Caco-2 (cell line): ENCODE data around the gene AGBL2. TPM values are rescaled to one million over a fixed set of nuclear protein-coding genes. Genes with fewer than 3 reads are reported as not detected.

Experiments used
- BruUV-seq: library from RNA; stranded (reverse); fragments of 400-500 nt; replicated peaks from 2 replicates; lab custom pipeline; 2021; lab: Mats Ljungman, UMichigan
- CTCF ChIA-PET: fragments of 300-600 bp; sonication (Branson Sonifier 250); formaldehyde crosslinking; loops from one replicate; lab custom pipeline; 2022; ENCODE audit warnings: antibody characterized with exemption; lab: Charles Lee
- POLR2A ChIA-PET: fragments of 300-600 bp; sonication (Branson Sonifier 250); formaldehyde crosslinking; loops from one replicate; lab custom pipeline; 2022; ENCODE audit warnings: antibody characterized with exemption; lab: Charles Lee
- DNase-seq, 2 experiments: peaks; one replicate each; pipeline versions ENCODE4 v3.0.0 to v3.0.0-alpha.2; 2020 to 2022
- H3K27me3 ChIP-seq: replicated peaks from 2 replicates; pipeline ENCODE4 v1.6.0; 2011; ENCODE audit warnings: low read length; ENCODE audit not compliant: control insufficient read depth, insufficient read depth
- H3K36me3 ChIP-seq: 2 replicates; pipeline ENCODE4 v1.5.1; 2011; ENCODE audit warnings: low read length; ENCODE audit not compliant: control insufficient read depth, insufficient read depth
- H3K4me1 ChIP-seq: fragments of 250-450 bp; sonication (Bioruptor Pico); 2 replicates; pipeline ENCODE4 v1.5.1; 2020; ENCODE audit warnings: mild to moderate bottlenecking
- H3K4me3 ChIP-seq: 2 replicates; pipeline ENCODE4 v1.5.1; 2011; ENCODE audit warnings: low read depth, mild to moderate bottlenecking, control low read depth, low read length
- H3K9me3 ChIP-seq: fragments of 250-450 bp; sonication (Bioruptor Pico); 2 replicates; pipeline ENCODE4 v1.5.1; 2020; ENCODE audit warnings: mild to moderate bottlenecking, moderate library complexity
- H3K27ac Mint-ChIP-seq: one replicate; pipeline ENCODE4 v1.8.0; 2022; ENCODE audit warnings: mixed read lengths; ENCODE audit not compliant: unreplicated experiment
- H3K27me3 Mint-ChIP-seq: one replicate; pipeline ENCODE4 v1.8.0; 2022; ENCODE audit warnings: mixed read lengths; ENCODE audit not compliant: insufficient read depth, unreplicated experiment
- H3K36me3 Mint-ChIP-seq: one replicate; pipeline ENCODE4 v1.8.0; 2022; ENCODE audit warnings: mild to moderate bottlenecking, mixed read lengths; ENCODE audit not compliant: insufficient read depth, unreplicated experiment
- H3K4me1 Mint-ChIP-seq: one replicate; pipeline ENCODE4 v1.8.0; 2022; ENCODE audit warnings: low read depth, mixed read lengths; ENCODE audit not compliant: unreplicated experiment
- H3K4me3 Mint-ChIP-seq: one replicate; pipeline ENCODE4 v1.8.0; 2022; ENCODE audit warnings: mild to moderate bottlenecking, moderate library complexity, mixed read lengths; ENCODE audit not compliant: unreplicated experiment
- H3K9me3 Mint-ChIP-seq: one replicate; pipeline ENCODE4 v1.8.0; 2022; ENCODE audit warnings: mixed read lengths; ENCODE audit not compliant: unreplicated experiment
- intact Hi-C: fragments of 100-400 bp; cut with micrococcal nuclease; formaldehyde crosslinking; loops from one replicate; pipeline ENCODE4 v1.10.0; 2022; ENCODE audit not compliant: unreplicated experiment
- total RNA-seq: library from RNA; stranded (reverse); gene quantifications from 2 replicates; pipeline ENCODE4 v1.2.3, GENCODE V29; 2022
- TF ChIP-seq, protein P1 (sequence below), 2 experiments: fragments of 200-600 bp in 1 of 2; IDR thresholded peaks; 1 replicate in 1 of 2; 2 replicates in 1 of 2; pipeline versions ENCODE4 v1.5.1 to v1.8.0; 2011 to 2022; ENCODE audit warnings: antibody characterized with exemption in 1 of 2, control low read depth in 1 of 2, inconsistent platforms in 1 of 2, low read depth in 1 of 2, low read length in 1 of 2, mild to moderate bottlenecking in 1 of 2, moderate library complexity in 1 of 2; ENCODE audit not compliant: insufficient read depth in 1 of 2, severe bottlenecking in 1 of 2, unreplicated experiment in 1 of 2

AGBL2 gene
- total RNA-seq, 1 experiment from 2014 or later, result 2.9 TPM

GRCh38 chr11:47616726-47617416 is 98.3 kb downstream of the AGBL2 start:
- no peak overlapping the region for H3K4me3 ChIP-seq
- ChIA-PET CTCF (interaction anchor here (0.5 to 0.6 kb wide), 3 partner anchors 31 to 162 kb away, joined by 3 to 6 read pairs (median 3); no protein-coding TSS in a partner anchor), POLR2A (no interaction called here)
- DNase-seq, result peak in 1 of 2 experiments; percentile 57
- BruUV-seq, result no TSS peak
- Mint-ChIP-seq H3K4me3 (no peak overlapping the region), H3K27ac (no peak overlapping the region), H3K4me1 (no peaks in the 10 kb centered on the region), H3K27me3 (no peaks in the 10 kb centered on the region), H3K9me3 (no peaks in the 10 kb centered on the region), H3K36me3 (peaks cover 43% of the 10 kb centered on the region)
- no peaks in the 10 kb centered on the region for H3K4me1 ChIP-seq
- no peaks in the 10 kb centered on the region for H3K27me3 ChIP-seq
- 0 out of 2 replicates have a peak, but pooled peaks cover 1% of the 10 kb centered on the region for H3K36me3 ChIP-seq
- TF ChIP-seq, protein P1, sequence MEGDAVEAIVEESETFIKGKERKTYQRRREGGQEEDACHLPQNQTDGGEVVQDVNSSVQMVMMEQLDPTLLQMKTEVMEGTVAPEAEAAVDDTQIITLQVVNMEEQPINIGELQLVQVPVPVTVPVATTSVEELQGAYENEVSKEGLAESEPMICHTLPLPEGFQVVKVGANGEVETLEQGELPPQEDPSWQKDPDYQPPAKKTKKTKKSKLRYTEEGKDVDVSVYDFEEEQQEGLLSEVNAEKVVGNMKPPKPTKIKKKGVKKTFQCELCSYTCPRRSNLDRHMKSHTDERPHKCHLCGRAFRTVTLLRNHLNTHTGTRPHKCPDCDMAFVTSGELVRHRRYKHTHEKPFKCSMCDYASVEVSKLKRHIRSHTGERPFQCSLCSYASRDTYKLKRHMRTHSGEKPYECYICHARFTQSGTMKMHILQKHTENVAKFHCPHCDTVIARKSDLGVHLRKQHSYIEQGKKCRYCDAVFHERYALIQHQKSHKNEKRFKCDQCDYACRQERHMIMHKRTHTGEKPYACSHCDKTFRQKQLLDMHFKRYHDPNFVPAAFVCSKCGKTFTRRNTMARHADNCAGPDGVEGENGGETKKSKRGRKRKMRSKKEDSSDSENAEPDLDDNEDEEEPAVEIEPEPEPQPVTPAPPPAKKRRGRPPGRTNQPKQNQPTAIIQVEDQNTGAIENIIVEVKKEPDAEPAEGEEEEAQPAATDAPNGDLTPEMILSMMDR (IDR thresholded peaks at IDR 0.05; ENCODE audit: insufficient read depth in 1 of 2, low read depth in 1 of 2, low read length in 1 of 2, severe bottlenecking in 1 of 2, unreplicated experiment in 1 of 2), result peak; percentile 47 to 84
- intact Hi-C loops, result loop anchor here (1.0 to 10.0 kb wide), 2 partner anchors 238 to 243 kb away; no protein-coding TSS in a partner anchor
- no peaks in the 10 kb centered on the region for H3K9me3 ChIP-seq

- H3K27me3 ChIP-seq, result no peaks in the 10 kb centered on the region
- no peak overlapping the region for H3K27ac Mint-ChIP-seq
- no TSS peak for BruUV-seq
- no peaks in the 10 kb centered on the region for H3K4me1 Mint-ChIP-seq
- intact Hi-C loops, result loop anchor here (10.0 kb wide), 1 partner anchor 240 kb away; no protein-coding TSS in a partner anchor
- no peak for DNase-seq
- POLR2A ChIA-PET, result no interaction called here
- no peaks in the 10 kb centered on the region for H3K9me3 ChIP-seq
- H3K27me3 Mint-ChIP-seq, result no peaks in the 10 kb centered on the region
- CTCF ChIA-PET, result no interaction called here
- H3K9me3 Mint-ChIP-seq, result no peaks in the 10 kb centered on the region
- H3K4me1 ChIP-seq, result no peaks in the 10 kb centered on the region
- H3K36me3 Mint-ChIP-seq, result peaks cover 29% of the 10 kb centered on the region
- TF ChIP-seq, protein P1 (IDR thresholded peaks at IDR 0.05; ENCODE audit: insufficient read depth in 1 of 2, low read depth in 1 of 2, low read length in 1 of 2, severe bottlenecking in 1 of 2, unreplicated experiment in 1 of 2), result no peak
- no peak overlapping the region for H3K4me3 Mint-ChIP-seq
- H3K36me3 ChIP-seq, result no peaks in the 10 kb centered on the region
- H3K4me3 ChIP-seq, result no peak overlapping the region
These were observed 99.9 kb downstream of the AGBL2 start for GRCh38 chr11:47615249-47615648.

DNA sequence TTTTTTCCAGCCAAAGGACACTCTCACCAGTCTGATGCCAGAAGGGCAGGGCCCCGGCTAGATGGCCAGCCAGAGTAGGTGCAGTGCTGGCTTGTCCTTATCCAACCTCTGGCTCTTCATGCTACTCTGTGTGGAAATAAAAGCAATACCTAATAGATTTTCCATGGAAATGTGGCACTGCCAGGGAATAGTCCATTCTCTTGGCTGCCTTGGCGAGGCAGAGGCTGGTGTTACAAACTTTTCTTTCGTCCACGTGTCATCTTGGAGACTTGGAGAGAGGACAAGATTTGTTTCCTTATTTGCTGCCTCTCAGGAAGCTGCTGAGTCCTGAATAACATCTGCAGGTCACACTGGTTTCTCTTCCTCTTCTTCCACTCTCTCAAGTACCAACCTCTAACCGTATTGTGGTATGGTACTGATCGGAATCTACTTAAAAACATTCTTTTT is 103.8 kb downstream of the AGBL2 start:
- H3K36me3 Mint-ChIP-seq, result peaks cover 20% of the 10 kb centered on the region
- no peak for DNase-seq
- no peaks in the 10 kb centered on the region for H3K4me1 ChIP-seq
- no peak overlapping the region for H3K27ac Mint-ChIP-seq
- no peak overlapping the region for H3K4me3 Mint-ChIP-seq
- no peak overlapping the region for H3K4me3 ChIP-seq
- TF ChIP-seq, protein P1 (IDR thresholded peaks at IDR 0.05; ENCODE audit: insufficient read depth in 1 of 2, low read depth in 1 of 2, low read length in 1 of 2, severe bottlenecking in 1 of 2, unreplicated experiment in 1 of 2), result no peak
- ChIA-PET CTCF (no interaction called here), POLR2A (no interaction called here)
- no peaks in the 10 kb centered on the region for H3K9me3 Mint-ChIP-seq
- H3K9me3 ChIP-seq, result no peaks in the 10 kb centered on the region
- no peaks in the 10 kb centered on the region for H3K4me1 Mint-ChIP-seq
- no peaks in the 10 kb centered on the region; the same call in 1 of the 2 replicates for H3K36me3 ChIP-seq
- no peaks in the 10 kb centered on the region for H3K27me3 Mint-ChIP-seq
- intact Hi-C loops, result loop anchor here (10.0 kb wide), 1 partner anchor 243 kb away; no protein-coding TSS in a partner anchor
- no TSS peak for BruUV-seq
- no peaks in the 10 kb centered on the region for H3K27me3 ChIP-seq
